GM12878 (cell line): ENCODE measurements around the gene TGIF2. TPM values are rescaled to one million over a fixed set of nuclear protein-coding genes. Genes with fewer than 3 reads are reported as not detected.
A peak's percentile ranks its signal among the peaks of the same experiment; 100 is the strongest.

Experiments
- ATAC-seq: fragments of 200-7000 bp; cut with Tn5 transposase; 3 replicates; pipeline ENCODE4 v1.9.1; 2020; ENCODE audit warnings: mild to moderate bottlenecking, moderate library complexity
- BruUV-seq: library from RNA; stranded (reverse); fragments of 400-500 nt; replicated peaks from 2 replicates; lab custom pipeline; 2021; lab: Mats Ljungman, UMichigan
- CTCF ChIA-PET: fragments of 300-600 bp; sonication (Branson Sonifier 250); formaldehyde crosslinking; extraction: SDS; loops from one replicate; lab custom pipeline; 2021; ENCODE audit warnings: inconsistent platforms; lab: Yijun Ruan, JAX
- POLR2A ChIA-PET: fragments of 350-600 bp; formaldehyde crosslinking; extraction: SDS; loops from one replicate; lab custom pipeline; 2021; ENCODE audit warnings: inconsistent platforms; lab: Charles Lee
- RAD21 ChIA-PET: fragments of 300-600 bp; sonication (Branson Sonifier 250); formaldehyde crosslinking; loops from one replicate; lab custom pipeline; 2023; ENCODE audit warnings: antibody characterized with exemption; ENCODE audit not compliant: unreplicated experiment; lab: Charles Lee
- SMC1A ChIA-PET: fragments of 300-600 bp; sonication (Branson Sonifier 250); formaldehyde crosslinking; loops from one replicate; lab custom pipeline; 2023; ENCODE audit not compliant: unreplicated experiment, uncharacterized antibody; lab: Charles Lee
- DNase-seq: peaks from one replicate; pipeline ENCODE4 v3.0.0-alpha.2; 2011; ENCODE audit warnings: low read depth, low spot score
- FAIRE-seq: peaks from 3 replicates; lab custom pipeline; 2011; peaks lifted over from hg19 to GRCh38; lab: Jason Lieb, UNC
- H2AFZ ChIP-seq: 2 replicates; pipeline ENCODE4 v1.6.0; 2011; ENCODE audit warnings: low read depth, low read length, control low read depth; ENCODE audit not compliant: control insufficient read depth
- H3K27ac ChIP-seq: 2 replicates; pipeline ENCODE4 v1.5.1; 2011; ENCODE audit warnings: control low read depth; ENCODE audit not compliant: control insufficient read depth, insufficient read depth
- H3K27me3 ChIP-seq, 2 experiments: replicated peaks in 1 of 2; 2 replicates each; pipeline versions ENCODE4 v1.6.0 to v1.6.1; 2011; ENCODE audit warnings: low read length in 1 of 2; ENCODE audit not compliant: control insufficient read depth in 2 of 2, insufficient read depth in 2 of 2
- H3K36me3 ChIP-seq, 2 experiments: 2 replicates each; pipeline ENCODE4 v1.5.1; 2011; ENCODE audit warnings: low read length in 1 of 2; ENCODE audit not compliant: control insufficient read depth in 2 of 2, insufficient read depth in 2 of 2
- H3K4me1 ChIP-seq: 2 replicates; pipeline ENCODE4 v1.6.1; 2011; ENCODE audit warnings: mild to moderate bottlenecking, low read length, moderate library complexity, mixed read lengths; ENCODE audit not compliant: control insufficient read depth, insufficient read depth
- H3K4me2 ChIP-seq: 2 replicates; pipeline ENCODE4 v1.6.0; 2011; ENCODE audit warnings: control low read depth; ENCODE audit not compliant: control insufficient read depth, insufficient read depth
- H3K4me3 ChIP-seq: fragments of 200-600 bp; sonication (generic); 2 replicates; pipeline ENCODE4 v1.5.1; 2016
- H3K79me2 ChIP-seq: 2 replicates; pipeline ENCODE4 v1.6.0; 2011; ENCODE audit warnings: low read length; ENCODE audit not compliant: control insufficient read depth, insufficient read depth
- H3K9ac ChIP-seq: 2 replicates; pipeline ENCODE4 v1.8.0; 2011; ENCODE audit warnings: low read length, control low read depth, mixed read lengths; ENCODE audit not compliant: control insufficient read depth, insufficient read depth
- H3K9me3 ChIP-seq: replicated peaks from 3 replicates; pipeline ENCODE4 v1.5.1; 2011; ENCODE audit warnings: mild to moderate bottlenecking, low read length; ENCODE audit not compliant: control insufficient read depth, insufficient read depth
- H4K20me1 ChIP-seq: 2 replicates; pipeline ENCODE4 v1.6.0; 2011; ENCODE audit not compliant: control insufficient read depth, insufficient read depth
- CREB1 ChIP-seq: IDR thresholded peaks from 2 replicates; pipeline ENCODE4 v1.6.1; 2012; ENCODE audit warnings: low read depth, mild to moderate bottlenecking, inconsistent platforms
- CUX1 ChIP-seq: IDR thresholded peaks from 2 replicates; pipeline ENCODE4 v1.6.1; 2012; ENCODE audit warnings: improper control_type of control experiment, low read depth, low read length; ENCODE audit not compliant: insufficient replicate concordance
- EP300 ChIP-seq, 2 experiments: fragments of 150-350 bp in 1 of 2; IDR thresholded peaks; 2 replicates each; pipeline ENCODE4 v1.6.1; 2011 to 2012; ENCODE audit warnings: low read depth in 2 of 2, low read length in 2 of 2, borderline replicate concordance in 1 of 2, improper control_type of control experiment in 1 of 2, inconsistent platforms in 1 of 2; ENCODE audit not compliant: control insufficient read depth in 1 of 2
- FOS ChIP-seq: IDR thresholded peaks from 3 replicates; pipeline ENCODE4 v1.6.1; 2011; ENCODE audit warnings: borderline replicate concordance; ENCODE audit not compliant: insufficient read length; ENCODE audit errors: extremely low read depth
- MTA3 ChIP-seq: IDR thresholded peaks from 2 replicates; pipeline ENCODE4 v1.6.1; 2012; ENCODE audit warnings: low read length, inconsistent platforms, borderline replicate concordance
- NFXL1 ChIP-seq: fragments of 450-650 bp; IDR thresholded peaks from 2 replicates; pipeline ENCODE4 v1.6.1; 2017; ENCODE audit warnings: antibody characterized with exemption, mild to moderate bottlenecking, borderline replicate concordance
- NR2C1 ChIP-seq: fragments of 450-650 bp; IDR thresholded peaks from 2 replicates; pipeline ENCODE4 v1.6.1; 2017; ENCODE audit warnings: antibody characterized with exemption, mild to moderate bottlenecking, moderate library complexity
- PAX8 ChIP-seq: fragments of 450-650 bp; IDR thresholded peaks from 2 replicates; pipeline ENCODE4 v1.6.1; 2017; ENCODE audit warnings: mild to moderate bottlenecking, moderate library complexity
- RAD51 ChIP-seq: fragments of 450-650 bp; IDR thresholded peaks from 2 replicates; pipeline ENCODE4 v1.6.1; 2016; ENCODE audit warnings: moderate library complexity, mild to moderate bottlenecking, inconsistent platforms
- TBL1XR1 ChIP-seq: IDR thresholded peaks from 2 replicates; pipeline ENCODE4 v1.6.1; 2012; ENCODE audit warnings: low read depth, low read length, improper control_type of control experiment
- ZNF384 ChIP-seq: IDR thresholded peaks from 2 replicates; pipeline ENCODE4 v1.6.1; 2012; ENCODE audit warnings: low read depth, mild to moderate bottlenecking, low read length, improper control_type of control experiment, borderline replicate concordance
- WGBS: methylation state at CpG from one replicate; pipeline ENCODE4 v1.1.6; 2016; ENCODE audit warnings: low lambda C conversion rate; ENCODE audit not compliant: insufficient replicate concordance, insufficient coverage; ENCODE audit errors: missing lambda C conversion rate; 5-methylcytosine and 5-hydroxymethylcytosine counted together
- in situ Hi-C: fragments of 300-500 bp; cut with MboI; formaldehyde crosslinking; loops from 9 replicates; pipeline ENCODE4 v1.14.3; 2018; ENCODE audit warnings: mixed read lengths
- intact Hi-C: fragments of 100-400 bp; cut with micrococcal nuclease; formaldehyde crosslinking; loops from one replicate; pipeline ENCODE4 v1.14.2; 2022; ENCODE audit not compliant: unreplicated experiment
- polyA plus RNA-seq, 11 experiments: library from polyadenylated mRNA; depleted of rRNA in 4 of 11; unstranded in 6 of 11; stranded (reverse) in 5 of 11; fragments of >200 nt; fragmentation: Nextera tagmentation in 4 of 11; fragmentation: Illumina TruSeq in 1 of 11; extraction: Ambion mirVana in 4 of 11; extraction: Trizol in 1 of 11; gene quantifications; 1 replicate in 1 of 11; 2 replicates in 10 of 11; pipeline versions ENCODE4 v1.2.1 to v1.2.3, GENCODE V29; 2011 to 2016; ENCODE audit warnings: inconsistent platforms in 2 of 11, missing spikeins in 2 of 11, low read depth in 1 of 11
- total RNA-seq, 4 experiments: library from RNA; depleted of rRNA in 3 of 4; stranded (reverse); fragments of >200 nt in 3 of 4; fragmentation: Illumina TruSeq in 1 of 4; extraction: Trizol in 1 of 4; gene quantifications; 2 replicates each; pipeline versions ENCODE4 v1.2.1 to v1.2.3, GENCODE V29; 2013 to 2021

Gene TGIF2
- total and polyA plus RNA-seq, 10 of the 15 experiments (the other 5 are each of a cell fraction or from before 2014, with no cell fraction given) = 13.1 to 47.1 (median 36.6) TPM

GRCh38 chr20:36579996-36580545 is 6.7 kb downstream of the TGIF2 start (continued):
- TF ChIP-seq CUX1 (no peak), NR2C1 (no peak)

- Histone ChIP-seq H3K4me1 (peaks cover 4% of the 10 kb centered on the region), H4K20me1 (0 out of 2 replicates have a peak, but pooled peaks cover 4% of the 10 kb centered on the region), H3K36me3 (peaks cover 21 to 25% of the 10 kb centered on the region in 2 experiments; a peak in 3 of 4 replicates), H3K27me3 (no peaks in the 10 kb centered on the region), H3K4me2 (no peak overlapping the region), H2AFZ (no peak overlapping the region), H3K4me3 (no peak overlapping the region), H3K9me3 (no peaks in the 10 kb centered on the region; the same call in 2 of the 3 replicates), H3K79me2 (peaks cover 18% of the 10 kb centered on the region), H3K27ac (no peak overlapping the region), H3K9ac (no peak overlapping the region)
- ATAC-seq (peak; percentile 22; the same call in 1 of the 3 replicates), DNase-seq (no peak), FAIRE-seq (no peak)
- ChIA-PET POLR2A (no interaction called here), CTCF (no interaction called here), SMC1A (no interaction called here), RAD21 (no interaction called here)
- 48% methylated on average over 4 of the region's 4 CpGs for WGBS
- intact Hi-C loops (no loop called here), in situ Hi-C loops (no loop called here)
- TF ChIP-seq EP300 (IDR thresholded peaks at IDR 0.05; ENCODE audit: borderline replicate concordance in 1 of 2, control insufficient read depth in 1 of 2, low read depth in 2 of 2, low read length in 2 of 2) (no peak), ZNF384 (no peak), PAX8 (no peak), FOS (no peak), TBL1XR1 (no peak), RAD51 (no peak), MTA3 (no peak), NR2C1 (no peak), NFXL1 (no peak), CREB1 (no peak)
- TSS peak; percentile 39 for BruUV-seq
Measured at GRCh38 chr20:36582322-36582721, 8.9 kb downstream of the TGIF2 start.
